ENCODE data around the gene PHAF1. TPM values are rescaled to one million over a fixed set of nuclear protein-coding genes. Genes with fewer than 3 reads are reported as not detected.
A peak's percentile ranks its signal among the peaks of the same experiment; 100 is the strongest.

The PHAF1 gene
- total and polyA plus RNA-seq, 2 of the 13 experiments (the other 11 are each of a cell fraction or from before 2014, with no cell fraction given): 48.3 to 174 TPM

- TF ChIP-seq LCORL (IDR thresholded peaks at IDR 0.05) (no peak), LCORL (CRISPR knock-in tag; IDR thresholded peaks at IDR 0.05) (no peak), FOXC1 (CRISPR knock-in tag; IDR thresholded peaks at IDR 0.05; ENCODE audit: borderline replicate concordance) (no peak), NONO (IDR thresholded peaks at IDR 0.05) (no peak), NONO (CRISPR knock-in tag; conservative IDR thresholded peaks at IDR 0.05) (no peak), ZNF224 (CRISPR knock-in tag; IDR thresholded peaks at IDR 0.05) (no peak), SRSF1 (optimal IDR thresholded peaks at IDR 0.05; ENCODE audit: low read depth, low read length) (no peak), ZNF773 (CRISPR knock-in tag; IDR thresholded peaks at IDR 0.05; ENCODE audit: borderline replicate concordance) (peak; percentile 60; the same call in 1 of the 2 replicates), TGIF2 (CRISPR knock-in tag; IDR thresholded peaks at IDR 0.05) (no peak), NFYB (CRISPR knock-in tag; IDR thresholded peaks at IDR 0.05) (no peak), ZZZ3 (CRISPR knock-in tag; IDR thresholded peaks at IDR 0.05; ENCODE audit: borderline replicate concordance) (0 out of 2 replicates have a peak, but pooled peaks have one; percentile 53), SNAPC2 (CRISPR knock-in tag; IDR thresholded peaks at IDR 0.05) (no peak), ZFP36 (IDR thresholded peaks at IDR 0.05; ENCODE audit: borderline replicate concordance, low read depth, low read length, partially characterized antibody) (no peak), MED13 (CRISPR knock-in tag; IDR thresholded peaks at IDR 0.05) (0 out of 2 replicates have a peak, but pooled peaks have one; percentile 10), ESRRA (CRISPR knock-in tag; IDR thresholded peaks at IDR 0.05; ENCODE audit: low read depth) (peak; percentile 45; the same call in 1 of the 2 replicates), SYNCRIP (IDR thresholded peaks at IDR 0.05; ENCODE audit: insufficient read depth, low read depth, low read length) (no peak), ZNF629 (CRISPR knock-in tag; conservative IDR thresholded peaks at IDR 0.05) (0 out of 2 replicates have a peak, but pooled peaks have one; percentile 6), HCFC1 (IDR thresholded peaks at IDR 0.05; ENCODE audit: low read depth, low read length) (no peak), ZNF101 (CRISPR knock-in tag; IDR thresholded peaks at IDR 0.05; ENCODE audit: borderline replicate concordance, low read depth) (0 out of 2 replicates have a peak, but pooled peaks have one; percentile 63), TBL1XR1 (IDR thresholded peaks at IDR 0.05; ENCODE audit: borderline replicate concordance, low read length, partially characterized antibody) (peak; percentile 1), ZNF10 (CRISPR knock-in tag; IDR thresholded peaks at IDR 0.05; ENCODE audit: borderline replicate concordance, low read depth) (no peak), ZBTB43 (CRISPR knock-in tag; conservative IDR thresholded peaks at IDR 0.05) (no peak), CEBPG (CRISPR knock-in tag; IDR thresholded peaks at IDR 0.05) (no peak)
- TF ChIP-seq, protein P1, sequence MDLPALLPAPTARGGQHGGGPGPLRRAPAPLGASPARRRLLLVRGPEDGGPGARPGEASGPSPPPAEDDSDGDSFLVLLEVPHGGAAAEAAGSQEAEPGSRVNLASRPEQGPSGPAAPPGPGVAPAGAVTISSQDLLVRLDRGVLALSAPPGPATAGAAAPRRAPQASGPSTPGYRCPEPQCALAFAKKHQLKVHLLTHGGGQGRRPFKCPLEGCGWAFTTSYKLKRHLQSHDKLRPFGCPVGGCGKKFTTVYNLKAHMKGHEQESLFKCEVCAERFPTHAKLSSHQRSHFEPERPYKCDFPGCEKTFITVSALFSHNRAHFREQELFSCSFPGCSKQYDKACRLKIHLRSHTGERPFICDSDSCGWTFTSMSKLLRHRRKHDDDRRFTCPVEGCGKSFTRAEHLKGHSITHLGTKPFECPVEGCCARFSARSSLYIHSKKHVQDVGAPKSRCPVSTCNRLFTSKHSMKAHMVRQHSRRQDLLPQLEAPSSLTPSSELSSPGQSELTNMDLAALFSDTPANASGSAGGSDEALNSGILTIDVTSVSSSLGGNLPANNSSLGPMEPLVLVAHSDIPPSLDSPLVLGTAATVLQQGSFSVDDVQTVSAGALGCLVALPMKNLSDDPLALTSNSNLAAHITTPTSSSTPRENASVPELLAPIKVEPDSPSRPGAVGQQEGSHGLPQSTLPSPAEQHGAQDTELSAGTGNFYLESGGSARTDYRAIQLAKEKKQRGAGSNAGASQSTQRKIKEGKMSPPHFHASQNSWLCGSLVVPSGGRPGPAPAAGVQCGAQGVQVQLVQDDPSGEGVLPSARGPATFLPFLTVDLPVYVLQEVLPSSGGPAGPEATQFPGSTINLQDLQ (CRISPR knock-in tag; IDR thresholded peaks at IDR 0.05): no peak
- TF ChIP-seq, protein P2, sequence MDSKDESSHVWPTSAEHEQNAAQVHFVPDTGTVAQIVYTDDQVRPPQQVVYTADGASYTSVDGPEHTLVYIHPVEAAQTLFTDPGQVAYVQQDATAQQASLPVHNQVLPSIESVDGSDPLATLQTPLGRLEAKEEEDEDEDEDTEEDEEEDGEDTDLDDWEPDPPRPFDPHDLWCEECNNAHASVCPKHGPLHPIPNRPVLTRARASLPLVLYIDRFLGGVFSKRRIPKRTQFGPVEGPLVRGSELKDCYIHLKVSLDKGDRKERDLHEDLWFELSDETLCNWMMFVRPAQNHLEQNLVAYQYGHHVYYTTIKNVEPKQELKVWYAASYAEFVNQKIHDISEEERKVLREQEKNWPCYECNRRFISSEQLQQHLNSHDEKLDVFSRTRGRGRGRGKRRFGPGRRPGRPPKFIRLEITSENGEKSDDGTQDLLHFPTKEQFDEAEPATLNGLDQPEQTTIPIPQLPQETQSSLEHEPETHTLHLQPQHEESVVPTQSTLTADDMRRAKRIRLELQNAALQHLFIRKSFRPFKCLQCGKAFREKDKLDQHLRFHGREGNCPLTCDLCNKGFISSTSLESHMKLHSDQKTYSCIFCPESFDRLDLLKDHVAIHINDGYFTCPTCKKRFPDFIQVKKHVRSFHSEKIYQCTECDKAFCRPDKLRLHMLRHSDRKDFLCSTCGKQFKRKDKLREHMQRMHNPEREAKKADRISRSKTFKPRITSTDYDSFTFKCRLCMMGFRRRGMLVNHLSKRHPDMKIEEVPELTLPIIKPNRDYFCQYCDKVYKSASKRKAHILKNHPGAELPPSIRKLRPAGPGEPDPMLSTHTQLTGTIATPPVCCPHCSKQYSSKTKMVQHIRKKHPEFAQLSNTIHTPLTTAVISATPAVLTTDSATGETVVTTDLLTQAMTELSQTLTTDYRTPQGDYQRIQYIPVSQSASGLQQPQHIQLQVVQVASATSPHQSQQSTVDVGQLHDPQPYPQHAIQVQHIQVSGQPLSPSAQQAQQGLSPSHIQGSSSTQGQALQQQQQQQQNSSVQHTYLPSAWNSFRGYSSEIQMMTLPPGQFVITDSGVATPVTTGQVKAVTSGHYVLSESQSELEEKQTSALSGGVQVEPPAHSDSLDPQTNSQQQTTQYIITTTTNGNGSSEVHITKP (CRISPR knock-in tag; IDR thresholded peaks at IDR 0.05; ENCODE audit: low read depth): no peak
These were observed 772 bp upstream of the PHAF1 start (continued) for GRCh38 chr16:67108931-67109406.

All from HepG2 (cell line).